ENCODE data around the gene EPC1. TPM values are rescaled to one million over a fixed set of nuclear protein-coding genes. Genes with fewer than 3 reads are reported as not detected.

EPC1 gene
- total and polyA plus RNA-seq, 9 of the 15 experiments (the other 6 are each of a cell fraction or from before 2014, with no cell fraction given) = 7.0 to 43.6 (median 16.1) TPM

- TF ChIP-seq IRF1 (CRISPR knock-in tag; IDR thresholded peaks at IDR 0.05; ENCODE audit: borderline replicate concordance) (no peak), RBM34 (IDR thresholded peaks at IDR 0.05; ENCODE audit: borderline replicate concordance, insufficient read depth, low read length) (no peak), NFIC (IDR thresholded peaks at IDR 0.05) (peak; percentile 72), HMGXB4 (CRISPR knock-in tag; IDR thresholded peaks at IDR 0.05) (no peak), MXD1 (CRISPR knock-in tag; IDR thresholded peaks at IDR 0.05; ENCODE audit: borderline replicate concordance, poor library complexity, severe bottlenecking) (no peak), MAFF (IDR thresholded peaks at IDR 0.05; ENCODE audit: low read length) (peak; percentile 65; the same call in 1 of the 2 replicates), HDAC6 (IDR thresholded peaks at IDR 0.05; ENCODE audit: low read depth, low read length) (no peak), TAF7 (tag; IDR thresholded peaks at IDR 0.05) (no peak), SMAD4 (CRISPR knock-in tag; conservative IDR thresholded peaks at IDR 0.05) (no peak), FOS (IDR thresholded peaks at IDR 0.05; ENCODE audit: extremely low read depth, insufficient read length) (no peak), SRSF3 (IDR thresholded peaks at IDR 0.05; ENCODE audit: insufficient read depth, low read length) (no peak), ZNF699 (CRISPR knock-in tag; IDR thresholded peaks at IDR 0.05; ENCODE audit: insufficient replicate concordance) (no peak), HMBOX1 (IDR thresholded peaks at IDR 0.05) (no peak), SP1 (CRISPR knock-in tag; IDR thresholded peaks at IDR 0.05) (no peak), MTA1 (IDR thresholded peaks at IDR 0.05; ENCODE audit: borderline replicate concordance) (no peak), ZNF778 (CRISPR knock-in tag; IDR thresholded peaks at IDR 0.05) (no peak), CBX5 (IDR thresholded peaks at IDR 0.05; ENCODE audit: borderline replicate concordance, low read depth) (no peak)
These were observed 32.5 kb upstream of the EPC1 start (continued) for GRCh38 chr10:32379318-32379949.

Measured in K562 (cell line).